GM12891 (cell line): ENCODE results near the gene BCR.
A peak's percentile ranks its signal among the peaks of the same experiment; 100 is the strongest.

Experiments used
- DNase-seq: peaks from one replicate; pipeline ENCODE4 v3.0.0; 2011; ENCODE audit warnings: low spot score; ENCODE audit not compliant: insufficient read length
- FAIRE-seq: peaks from 2 replicates; lab custom pipeline; 2011; peaks lifted over from hg19 to GRCh38; lab: Jason Lieb, UNC
- PAX5 ChIP-seq: IDR thresholded peaks from 2 replicates; pipeline ENCODE4 v1.6.1; 2011; ENCODE audit warnings: low read length, moderate library complexity, mild to moderate bottlenecking; ENCODE audit not compliant: insufficient read depth, severe bottlenecking
- POLR2A ChIP-seq: IDR thresholded peaks from 2 replicates; pipeline ENCODE4 v1.6.1; 2011; ENCODE audit warnings: low read depth, low read length, control low read depth
- POLR2AphosphoS5 ChIP-seq: IDR thresholded peaks from 2 replicates; pipeline ENCODE4 v1.6.1; 2011; ENCODE audit warnings: low read depth, low read length, control low read depth
- POU2F2 ChIP-seq: IDR thresholded peaks from 2 replicates; pipeline ENCODE4 v1.6.1; 2011; ENCODE audit warnings: low read depth, mild to moderate bottlenecking, control low read depth, low read length, moderate library complexity
- SPI1 ChIP-seq: IDR thresholded peaks from 2 replicates; pipeline ENCODE4 v1.6.1; 2011; ENCODE audit warnings: low read depth, low read length, control low read depth
- TAF1 ChIP-seq: IDR thresholded peaks from 2 replicates; pipeline ENCODE4 v1.6.1; 2011; ENCODE audit warnings: low read depth, low read length, control low read depth

BCR gene

GRCh38 chr22:23175817-23176644, 4.3 kb upstream of the BCR start:
- TF ChIP-seq PAX5 (no peak), POU2F2 (no peak), POLR2AphosphoS5 (no peak), SPI1 (no peak)
- FAIRE-seq: no peak
- DNase-seq: no peak

- DNase-seq (no peak), FAIRE-seq (no peak)
- no peak for TF ChIP-seq PAX5
- no peak for TF ChIP-seq POLR2A
- TF ChIP-seq POU2F2: no peak
- no peak for TF ChIP-seq TAF1
- TF ChIP-seq POLR2AphosphoS5: no peak
- TF ChIP-seq SPI1: no peak
Observed at GRCh38 chr22:23176645-23177027, 3.7 kb upstream of the BCR start.

- FAIRE-seq: no peak
Observed at GRCh38 chr22:23177197-23177596, 3.1 kb upstream of the BCR start.

DNA sequence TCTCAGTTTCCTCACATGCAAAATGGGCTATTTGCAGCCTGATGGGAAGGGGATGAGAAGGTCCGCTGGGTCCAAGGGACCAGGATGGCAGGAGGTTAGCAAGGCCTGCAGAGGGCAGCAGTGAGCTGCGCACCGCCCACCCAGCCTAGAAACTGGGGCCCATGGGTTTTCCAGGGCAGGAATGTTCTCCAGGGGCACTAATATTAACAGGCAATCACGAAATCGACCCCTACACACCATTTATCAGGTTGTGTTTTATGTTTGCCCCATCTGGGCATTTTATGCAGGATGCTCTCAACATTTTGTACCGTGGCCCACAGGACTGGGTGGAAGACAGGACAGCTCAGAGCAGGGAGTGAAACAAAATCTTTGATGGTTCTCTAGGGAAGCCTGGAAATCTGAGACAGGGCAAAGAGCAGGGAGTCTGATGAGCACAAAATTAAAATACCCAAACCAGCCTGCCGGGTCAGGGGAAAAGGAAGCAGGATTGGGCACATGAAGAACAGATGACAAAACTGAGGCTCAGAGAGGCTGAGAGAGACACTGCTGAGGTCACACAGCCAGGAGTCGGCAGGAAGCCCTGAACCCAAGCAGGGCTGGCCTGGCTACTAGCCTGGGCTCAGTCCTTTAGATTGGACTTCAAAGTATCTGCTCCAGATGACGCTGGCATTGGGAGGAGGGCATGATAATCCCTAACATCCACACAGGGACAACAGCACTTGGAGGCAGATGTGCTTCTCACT, 1.6 kb upstream of the BCR start:
- FAIRE-seq (no peak), DNase-seq (peak; percentile 62)
- TF ChIP-seq SPI1 (no peak), POLR2AphosphoS5 (no peak), TAF1 (no peak), PAX5 (no peak), POLR2A (no peak), POU2F2 (no peak)

More at GRCh38 chr22:23177197-23177596, 3.1 kb upstream of the BCR start:
- no peak for DNase-seq
- TF ChIP-seq TAF1 (no peak), POLR2A (no peak), PAX5 (no peak), SPI1 (no peak), POU2F2 (no peak), POLR2AphosphoS5 (no peak)

- DNase-seq (no peak), FAIRE-seq (no peak)
- no peak for TF ChIP-seq PAX5
- no peak for TF ChIP-seq POLR2AphosphoS5
- TF ChIP-seq POLR2A: no peak
- no peak for TF ChIP-seq SPI1
- no peak for TF ChIP-seq POU2F2
- TF ChIP-seq TAF1: no peak
Observed at GRCh38 chr22:23179381-23180299, 669 bp upstream of the BCR start.

DNA sequence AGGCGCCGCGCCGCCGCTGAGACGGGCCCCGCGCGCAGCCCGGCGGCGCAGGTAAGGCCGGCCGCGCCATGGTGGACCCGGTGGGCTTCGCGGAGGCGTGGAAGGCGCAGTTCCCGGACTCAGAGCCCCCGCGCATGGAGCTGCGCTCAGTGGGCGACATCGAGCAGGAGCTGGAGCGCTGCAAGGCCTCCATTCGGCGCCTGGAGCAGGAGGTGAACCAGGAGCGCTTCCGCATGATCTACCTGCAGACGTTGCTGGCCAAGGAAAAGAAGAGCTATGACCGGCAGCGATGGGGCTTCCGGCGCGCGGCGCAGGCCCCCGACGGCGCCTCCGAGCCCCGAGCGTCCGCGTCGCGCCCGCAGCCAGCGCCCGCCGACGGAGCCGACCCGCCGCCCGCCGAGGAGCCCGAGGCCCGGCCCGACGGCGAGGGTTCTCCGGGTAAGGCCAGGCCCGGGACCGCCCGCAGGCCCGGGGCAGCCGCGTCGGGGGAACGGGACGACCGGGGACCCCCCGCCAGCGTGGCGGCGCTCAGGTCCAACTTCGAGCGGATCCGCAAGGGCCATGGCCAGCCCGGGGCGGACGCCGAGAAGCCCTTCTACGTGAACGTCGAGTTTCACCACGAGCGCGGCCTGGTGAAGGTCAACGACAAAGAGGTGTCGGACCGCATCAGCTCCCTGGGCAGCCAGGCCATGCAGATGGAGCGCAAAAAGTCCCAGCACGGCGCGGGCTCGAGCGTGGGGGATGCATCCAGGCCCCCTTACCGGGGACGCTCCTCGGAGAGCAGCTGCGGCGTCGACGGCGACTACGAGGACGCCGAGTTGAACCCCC, 798 bp downstream of the BCR start:
- TF ChIP-seq POLR2AphosphoS5: no peak
- no peak for TF ChIP-seq TAF1
- no peak for TF ChIP-seq POU2F2
- no peak for TF ChIP-seq SPI1
- TF ChIP-seq POLR2A: no peak
- no peak for TF ChIP-seq PAX5
- DNase-seq: peak; percentile 58
- no peak for FAIRE-seq

GRCh38 chr22:23181721-23182308, 1.5 kb downstream of the BCR start:
- no peak for FAIRE-seq
- TF ChIP-seq POU2F2 (no peak), POLR2AphosphoS5 (no peak), TAF1 (no peak), POLR2A (no peak), PAX5 (no peak), SPI1 (no peak)
- DNase-seq: no peak

DNA sequence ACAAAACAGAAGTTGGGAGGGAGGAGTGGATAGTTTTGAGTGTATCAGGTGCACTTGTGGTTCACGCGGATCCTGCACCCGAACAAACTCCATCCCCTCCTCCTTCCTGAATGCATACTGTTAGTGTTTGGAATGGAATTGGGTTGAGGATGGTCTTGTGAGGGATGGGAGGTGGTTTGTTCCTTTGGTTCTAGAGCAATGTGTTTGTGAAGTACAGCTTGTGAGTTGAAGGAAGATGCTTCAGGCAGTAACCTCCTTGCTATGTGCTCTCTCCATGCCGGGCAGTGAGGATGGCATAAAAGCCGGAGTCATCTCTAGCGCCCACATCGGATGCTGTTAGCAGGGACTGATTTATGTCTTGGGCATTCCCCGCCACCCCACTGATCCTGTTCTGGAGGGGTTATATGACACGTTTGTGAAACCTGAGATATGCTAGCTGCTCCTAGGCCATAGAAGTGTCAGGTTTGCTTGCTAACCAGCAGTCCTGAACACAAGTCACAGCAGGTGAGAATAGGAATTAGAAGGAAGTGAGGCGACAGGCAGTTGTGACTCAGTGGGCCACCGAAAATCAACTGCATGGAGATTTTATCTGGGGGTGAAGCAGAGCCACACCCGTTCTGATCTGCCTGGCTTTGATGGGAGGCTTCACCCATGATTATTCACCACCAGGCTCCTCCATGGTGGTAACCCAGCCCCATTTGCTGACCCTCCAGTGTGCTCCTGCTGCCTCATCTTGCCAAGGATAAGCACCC, 2.2 kb downstream of the BCR start:
- DNase-seq: no peak
- FAIRE-seq: peak; percentile 38
- TF ChIP-seq PAX5: no peak
- no peak for TF ChIP-seq POLR2AphosphoS5
- no peak for TF ChIP-seq TAF1
- TF ChIP-seq SPI1: no peak
- TF ChIP-seq POU2F2: no peak
- no peak for TF ChIP-seq POLR2A
